ENCODE measurements around the gene TDRKH. TPM values are rescaled to one million over a fixed set of nuclear protein-coding genes. Genes with fewer than 3 reads are reported as not detected.

The TDRKH gene
- total RNA-seq, 1 experiment from 2014 or later: 11.1 TPM

GRCh38 chr1:151779852-151780251 lies 10.4 kb downstream of the TDRKH start (continued):
- TF ChIP-seq ZBTB33 (IDR thresholded peaks at IDR 0.05; ENCODE audit: extremely low read depth, insufficient replicate concordance, low read length): no peak

- Histone ChIP-seq H3K9ac (ENCODE audit: low read length) (no peak overlapping the region), H3K79me2 (ENCODE audit: insufficient read depth, low read length) (no peaks in the 10 kb centered on the region), H3K4me1 (ENCODE audit: control insufficient read depth in 1 of 2, insufficient read depth in 2 of 2, low read length in 2 of 2) (peaks cover 0 to 5% of the 10 kb centered on the region in 2 experiments; a peak in 1 of 4 replicates), H3K4me2 (ENCODE audit: low read length) (no peak overlapping the region), H4K20me1 (ENCODE audit: insufficient read depth) (no peaks in the 10 kb centered on the region), H3K27ac (ENCODE audit: low read depth, low read length) (no peak overlapping the region), H3K9me3 (ENCODE audit: control insufficient read depth in 1 of 2, insufficient read depth in 1 of 2, low read depth in 1 of 2, low read length in 2 of 2) (no peaks in the 10 kb centered on the region), H3K9me2 (ENCODE audit: insufficient read depth) (no peaks in the 10 kb centered on the region), H2AFZ (ENCODE audit: low read depth, low read length, poor library complexity, severe bottlenecking) (no peak overlapping the region), H3K4me3 (replicated peaks in 1 of 2; ENCODE audit: low read depth in 1 of 2, low read length in 2 of 2) (no peak overlapping the region), H3K27me3 (ENCODE audit: insufficient read depth, low read length) (no peaks in the 10 kb centered on the region), H3K36me3 (ENCODE audit: control insufficient read depth in 1 of 2, insufficient read depth in 2 of 2, low read length in 2 of 2) (peaks cover 0 to 3% of the 10 kb centered on the region in 2 experiments; a peak in 1 of 4 replicates)
- POLR2A ChIA-PET: no interaction called here
- no TSS peak for BruUV-seq (replicated peaks)
- ATAC-seq (no peak), DNase-seq (ENCODE audit: low read depth, low spot score) (no peak)
- intact Hi-C loops (cut with micrococcal nuclease): no loop called here
- RAD21 ChIA-PET (ENCODE audit: low non-redundant PET in 1 of 2, low total read pairs in 2 of 2, uncharacterized antibody in 2 of 2, unreplicated experiment in 2 of 2): no interaction called here
- TF ChIP-seq TCF7L2 (IDR thresholded peaks at IDR 0.05; ENCODE audit: borderline replicate concordance, extremely low read depth, insufficient read depth, insufficient read length) (no peak), JUND (IDR thresholded peaks at IDR 0.05) (no peak), YY1 (IDR thresholded peaks at IDR 0.05; ENCODE audit: extremely low read depth, insufficient replicate concordance, low read depth, low read length) (no peak), MAX (IDR thresholded peaks at IDR 0.05) (no peak), POLR2AphosphoS5 (IDR thresholded peaks at IDR 0.05; ENCODE audit: low read depth, low read length) (no peak), SRF (IDR thresholded peaks at IDR 0.05; ENCODE audit: low read depth) (no peak), EZH2phosphoT487 (IDR thresholded peaks at IDR 0.05; ENCODE audit: borderline replicate concordance) (no peak), CTCF (IDR thresholded peaks at IDR 0.05 in 2 of 3, conservative IDR thresholded peaks at IDR 0.05 in 1 of 3; ENCODE audit: borderline replicate concordance in 1 of 3, insufficient read depth in 1 of 3, low read depth in 2 of 3, low read length in 2 of 3) (no peak)
- CTCF ChIA-PET: no interaction called here
Observed at GRCh38 chr1:151777317-151777716, 13.0 kb downstream of the TDRKH start.

All from HCT116 (cell line).